Upper lobe of left lung (tissue), 6 donors: Measurements from ENCODE around the gene ERCC6. TPM values are rescaled to one million over a fixed set of nuclear protein-coding genes. Genes with fewer than 3 reads are reported as not detected.
A peak's percentile ranks its signal among the peaks of the same experiment; 100 is the strongest.

Experiments
- ATAC-seq, 2 donors: fragments of 200-7000 bp; cut with Tn5 transposase; one replicate each; pipeline ENCODE4 v1.9.1; 2022; ENCODE audit warnings: mild to moderate bottlenecking in 2 of 2, moderate library complexity in 2 of 2; ENCODE audit not compliant: low FRiP score in 2 of 2
- DNase-seq, 2 donors: peaks; one replicate each; pipeline ENCODE4 v3.0.0-alpha.2; 2019 to 2020
- H3K27ac ChIP-seq, 4 donors: fragments of 200-600 bp; sonication (generic); one replicate each; pipeline ENCODE4 v1.5.1; 2016 to 2019
- H3K27me3 ChIP-seq, 4 donors: fragments of 200-600 bp; sonication (generic); one replicate each; pipeline ENCODE4 v1.5.1; 2017 to 2019
- H3K36me3 ChIP-seq, 4 donors: fragments of 200-600 bp; sonication (generic); one replicate each; pipeline ENCODE4 v1.5.1; 2016 to 2019
- H3K4me1 ChIP-seq, 4 donors: fragments of 200-600 bp; sonication (generic); one replicate each; pipeline ENCODE4 v1.5.1; 2018 to 2019
- H3K4me3 ChIP-seq, 4 donors: fragments of 200-600 bp; sonication (generic); one replicate each; pipeline ENCODE4 v1.5.1; 2017 to 2019; ENCODE audit warnings: mild to moderate bottlenecking in 2 of 4, moderate library complexity in 1 of 4
- H3K9me3 ChIP-seq, 4 donors: fragments of 200-600 bp; sonication (generic); one replicate each; pipeline ENCODE4 v1.5.1; 2018 to 2019
- EP300 ChIP-seq, 4 donors: sonication (generic); formaldehyde crosslinking; IDR thresholded peaks; one replicate each; pipeline ENCODE4 v1.5.1; 2017; ENCODE audit warnings: antibody characterized with exemption in 4 of 4, control low read depth in 2 of 4
- POLR2A ChIP-seq, 4 donors: fragments of 450-650 bp; IDR thresholded peaks; one replicate each; pipeline ENCODE4 v1.5.1; 2016 to 2017; ENCODE audit warnings: antibody characterized with exemption in 4 of 4, mild to moderate bottlenecking in 2 of 4
- POLR2AphosphoS5 ChIP-seq, 2 donors: sonication (generic); formaldehyde crosslinking; IDR thresholded peaks; one replicate each; pipeline ENCODE4 v1.5.1; 2017; ENCODE audit warnings: antibody characterized with exemption in 2 of 2
- WGBS, 2 donors: methylation state at CpG; one replicate each; pipeline ENCODE4 v1.1.5; 2017 to 2018; 5-methylcytosine and 5-hydroxymethylcytosine counted together
- total RNA-seq, 6 donors: library from RNA; depleted of rRNA in 4 of 6; stranded (reverse); fragments of >200 nt in 4 of 6; gene quantifications; one replicate each; pipeline versions ENCODE4 v1.1.0 to v1.2.1, GENCODE V29; 2016 to 2021
- TF ChIP-seq, protein P1 (sequence below), 6 experiments: fragments of 450-650 bp in 4 of 6; fragments of 200-600 bp in 2 of 6; sonication (generic) in 2 of 6; IDR thresholded peaks; one replicate each; pipeline ENCODE4 v1.5.1; 2016 to 2019; ENCODE audit warnings: antibody characterized with exemption in 6 of 6
- donor health status: DM: no; HTN: no; CAD: no; lungs with moderate emphysema.
- donor health status: DM: no; HTN: yes; CAD: no; lungs with severe emphysema.

ERCC6 gene
- total RNA-seq = 10 to 100 TPM in 5 of 6 donors, 1 to 10 TPM in 1; 8.4 to 30.4 (median 23.3) TPM

- TF ChIP-seq POLR2A (IDR thresholded peaks at IDR 0.05) (peak in 3 of 4 donors; percentile 85 to 89 (median 88)), EP300 (IDR thresholded peaks at IDR 0.05) (no peak), POLR2AphosphoS5 (IDR thresholded peaks at IDR 0.05) (peak; percentile 69 to 88)
- TF ChIP-seq, protein P1, sequence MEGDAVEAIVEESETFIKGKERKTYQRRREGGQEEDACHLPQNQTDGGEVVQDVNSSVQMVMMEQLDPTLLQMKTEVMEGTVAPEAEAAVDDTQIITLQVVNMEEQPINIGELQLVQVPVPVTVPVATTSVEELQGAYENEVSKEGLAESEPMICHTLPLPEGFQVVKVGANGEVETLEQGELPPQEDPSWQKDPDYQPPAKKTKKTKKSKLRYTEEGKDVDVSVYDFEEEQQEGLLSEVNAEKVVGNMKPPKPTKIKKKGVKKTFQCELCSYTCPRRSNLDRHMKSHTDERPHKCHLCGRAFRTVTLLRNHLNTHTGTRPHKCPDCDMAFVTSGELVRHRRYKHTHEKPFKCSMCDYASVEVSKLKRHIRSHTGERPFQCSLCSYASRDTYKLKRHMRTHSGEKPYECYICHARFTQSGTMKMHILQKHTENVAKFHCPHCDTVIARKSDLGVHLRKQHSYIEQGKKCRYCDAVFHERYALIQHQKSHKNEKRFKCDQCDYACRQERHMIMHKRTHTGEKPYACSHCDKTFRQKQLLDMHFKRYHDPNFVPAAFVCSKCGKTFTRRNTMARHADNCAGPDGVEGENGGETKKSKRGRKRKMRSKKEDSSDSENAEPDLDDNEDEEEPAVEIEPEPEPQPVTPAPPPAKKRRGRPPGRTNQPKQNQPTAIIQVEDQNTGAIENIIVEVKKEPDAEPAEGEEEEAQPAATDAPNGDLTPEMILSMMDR (IDR thresholded peaks at IDR 0.05) = peak in 3 of 6 experiments; percentile 12 to 39 (median 38)
- Histone ChIP-seq H3K36me3 (no peaks in the 10 kb centered on the region), H3K27me3 (no peaks in the 10 kb centered on the region), H3K9me3 (no peaks in the 10 kb centered on the region), H3K4me1 (peaks cover 0 to 23% (median 17%) of the 10 kb centered on the region in 4 donors), H3K27ac (peak within 1 kb of the TSS; percentile 81 to 88 (median 86)), H3K4me3 (peak within 1 kb of the TSS; percentile 55 to 76 (median 62))
- 3 to 10% methylated on average over 9 to 32 of the region's 75 CpGs for WGBS, 2 donors
- DNase-seq (peak; percentile 98 to 99), ATAC-seq (peak; percentile 98)
Measured at GRCh38 chr10:49538381-49539319, at the start of gene ERCC6. Gene ERCC6 (minus strand): TSS chr10:49539121.

- 82 to 85% methylated on average over 4 of the region's 4 CpGs for WGBS, 2 donors
- no peaks in the 10 kb centered on the region for H3K9me3 ChIP-seq
Measured at GRCh38 chr10:49587981-49588380, 49.1 kb upstream of the ERCC6 start.

GRCh38 chr10:49585387-49585786, 46.5 kb upstream of the ERCC6 start:
- no peak overlapping the region for H3K4me3 ChIP-seq
- ATAC-seq = no peak

More at GRCh38 chr10:49587981-49588380, 49.1 kb upstream of the ERCC6 start:
- Histone ChIP-seq H3K27me3 (no peaks in the 10 kb centered on the region), H3K36me3 (no peaks in the 10 kb centered on the region), H3K27ac (no peak overlapping the region), H3K4me3 (no peak overlapping the region), H3K4me1 (no peaks in the 10 kb centered on the region)
- DNase-seq (no peak), ATAC-seq (no peak)
- TF ChIP-seq, protein P1 (IDR thresholded peaks at IDR 0.05) = no peak

GRCh38 chr10:49579621-49580020, 40.7 kb upstream of the ERCC6 start:
- Histone ChIP-seq H3K4me1 (no peaks in the 10 kb centered on the region), H3K4me3 (no peak overlapping the region), H3K27me3 (no peaks in the 10 kb centered on the region), H3K9me3 (no peaks in the 10 kb centered on the region), H3K27ac (no peak overlapping the region), H3K36me3 (no peaks in the 10 kb centered on the region)
- DNase-seq (no peak), ATAC-seq (no peak)
- TF ChIP-seq POLR2AphosphoS5 (IDR thresholded peaks at IDR 0.05) = no peak
- TF ChIP-seq, protein P1 (IDR thresholded peaks at IDR 0.05) = no peak
- TF ChIP-seq POLR2A (IDR thresholded peaks at IDR 0.05) = no peak
- TF ChIP-seq EP300 (IDR thresholded peaks at IDR 0.05) = no peak
- WGBS, 2 donors = 39 to 46% methylated on average over 2 of the region's 2 CpGs

More at GRCh38 chr10:49585387-49585786, 46.5 kb upstream of the ERCC6 start:
- Histone ChIP-seq H3K36me3 (no peaks in the 10 kb centered on the region), H3K4me1 (no peaks in the 10 kb centered on the region), H3K27me3 (no peaks in the 10 kb centered on the region), H3K9me3 (no peaks in the 10 kb centered on the region), H3K27ac (no peak overlapping the region)
- TF ChIP-seq EP300 (IDR thresholded peaks at IDR 0.05) (no peak), POLR2AphosphoS5 (IDR thresholded peaks at IDR 0.05) (no peak), POLR2A (IDR thresholded peaks at IDR 0.05) (no peak)
- TF ChIP-seq, protein P1 (IDR thresholded peaks at IDR 0.05) = no peak
- no peak for DNase-seq
